ENCODE data around the gene TNFRSF19. TPM values are rescaled to one million over a fixed set of nuclear protein-coding genes. Genes with fewer than 3 reads are reported as not detected.

TNFRSF19 gene
- total RNA-seq, 5 donors from 2014 or later (not counting 1 experiment from before 2014, with no cell fraction given), result 0.19 to 0.35 (median 0.24) TPM; not detected in 1

GRCh38 chr13:23575632-23576031 lies 5.4 kb downstream of the TNFRSF19 start:
- CTCF ChIA-PET, result interaction anchor here in 1 of 2 donors (0.7 kb wide), 1 partner anchor 627 kb away, joined by 3 read pairs; no protein-coding TSS in a partner anchor
- POLR2A ChIA-PET, result interaction anchor here in 1 of 2 donors (0.7 kb wide), 1 partner anchor 375 kb away, joined by 3 read pairs; no protein-coding TSS in a partner anchor
- Mint-ChIP-seq H3K27me3 (peaks cover 46 to 59% of the 10 kb centered on the region in 2 donors), H3K27ac (no peak overlapping the region), H3K36me3 (peaks cover 3% of the 10 kb centered on the region), H3K4me1 (peaks cover 14 to 23% (median 19%) of the 10 kb centered on the region in 3 donors), H3K4me3 (no peak overlapping the region), H3K9me3 (no peaks in the 10 kb centered on the region)
- peaks cover 7 to 18% of the 10 kb centered on the region in 2 experiments for H3K4me1 ChIP-seq (ENCODE audit: control insufficient read depth in 1 of 2, extremely low read depth in 1 of 2, insufficient read depth in 2 of 2, low read length in 2 of 2)
- no peak overlapping the region for H3K4me3 ChIP-seq (ENCODE audit: control insufficient read depth in 1 of 2, extremely low read depth in 1 of 2, low read length in 1 of 2)
- DNase-seq, result no peak
- peaks cover 2% of the 10 kb centered on the region for H3K9me3 ChIP-seq
- H3K27me3 ChIP-seq (replicated peaks in 1 of 2; ENCODE audit: control insufficient read depth in 2 of 2, extremely low read depth in 1 of 2, insufficient read depth in 2 of 2, low read length in 1 of 2), result peaks cover 2 to 22% of the 10 kb centered on the region in 2 experiments
- ATAC-seq (replicated peaks in 1 of 4), result no peak
- H3K36me3 ChIP-seq (ENCODE audit: control insufficient read depth in 2 of 2, extremely low read depth in 1 of 2, insufficient read depth in 1 of 2, low read length in 1 of 2), result no peaks in the 10 kb centered on the region
- no peak overlapping the region for H3K27ac ChIP-seq (ENCODE audit: low read length)
- no CpG with 5 or more reads among the region's 1 CpG for WGBS (ENCODE audit: insufficient coverage)

GRCh38 chr13:23578411-23579071 lies 8.3 kb downstream of the TNFRSF19 start:
- under 1% methylated on average over 36 of the region's 42 CpGs for WGBS (ENCODE audit: insufficient coverage)
- peak in 33 of 35 experiments; percentile 6 to 73 (median 39) for DNase-seq
- H3K4me3 ChIP-seq (ENCODE audit: control insufficient read depth in 1 of 2, extremely low read depth in 1 of 2, low read length in 1 of 2), result peak overlapping the region; percentile 75 to 83
- H3K9me3 ChIP-seq, result peaks cover 2% of the 10 kb centered on the region
- peak overlapping the region; percentile 40 for H3K27ac ChIP-seq (ENCODE audit: low read length)
- ChIA-PET CTCF (interaction anchor here in 1 of 2 donors (0.6 kb wide), 1 partner anchor 1887 kb away, joined by 3 read pairs; no protein-coding TSS in a partner anchor), POLR2A (no interaction called here)
- Mint-ChIP-seq H3K4me1 (peaks cover 14 to 23% (median 16%) of the 10 kb centered on the region in 3 donors), H3K27me3 (peaks cover 32 to 55% of the 10 kb centered on the region in 2 donors), H3K9me3 (no peaks in the 10 kb centered on the region), H3K4me3 (peak overlapping the region; percentile 71 to 78 (median 73)), H3K36me3 (peaks cover 3% of the 10 kb centered on the region), H3K27ac (no peak overlapping the region)
- H3K36me3 ChIP-seq (ENCODE audit: control insufficient read depth in 2 of 2, extremely low read depth in 1 of 2, insufficient read depth in 1 of 2, low read length in 1 of 2), result no peaks in the 10 kb centered on the region
- H3K4me1 ChIP-seq (ENCODE audit: control insufficient read depth in 1 of 2, extremely low read depth in 1 of 2, insufficient read depth in 2 of 2, low read length in 2 of 2), result peaks cover 6 to 18% of the 10 kb centered on the region in 2 experiments
- H3K27me3 ChIP-seq (replicated peaks in 1 of 2; ENCODE audit: control insufficient read depth in 2 of 2, extremely low read depth in 1 of 2, insufficient read depth in 2 of 2, low read length in 1 of 2), result peaks cover 3 to 29% of the 10 kb centered on the region in 2 experiments
- peak; percentile 59 to 69 (median 66) for ATAC-seq (replicated peaks in 1 of 4)

GRCh38 chr13:23579072-23579895 lies 9.1 kb downstream of the TNFRSF19 start:
- Histone ChIP-seq H3K4me1 (ENCODE audit: control insufficient read depth in 1 of 2, extremely low read depth in 1 of 2, insufficient read depth in 2 of 2, low read length in 2 of 2) (peaks cover 6 to 18% of the 10 kb centered on the region in 2 experiments), H3K9me3 (no peaks in the 10 kb centered on the region), H3K27ac (ENCODE audit: low read length) (peak overlapping the region; percentile 40), H3K27me3 (replicated peaks in 1 of 2; ENCODE audit: control insufficient read depth in 2 of 2, extremely low read depth in 1 of 2, insufficient read depth in 2 of 2, low read length in 1 of 2) (peaks cover 3 to 29% of the 10 kb centered on the region in 2 experiments), H3K4me3 (ENCODE audit: control insufficient read depth in 1 of 2, extremely low read depth in 1 of 2, low read length in 1 of 2) (peak overlapping the region; percentile 75 to 83), H3K36me3 (ENCODE audit: control insufficient read depth in 2 of 2, extremely low read depth in 1 of 2, insufficient read depth in 1 of 2, low read length in 1 of 2) (no peaks in the 10 kb centered on the region)
- peaks cover 3% of the 10 kb centered on the region for H3K36me3 Mint-ChIP-seq
- DNase-seq (peak; percentile 70 to 93 (median 86)), ATAC-seq (replicated peaks in 1 of 4) (peak; percentile 94 to 98 (median 94))
- peaks cover 31 to 53% of the 10 kb centered on the region in 2 donors for H3K27me3 Mint-ChIP-seq
- peaks cover 14 to 23% (median 16%) of the 10 kb centered on the region in 3 donors for H3K4me1 Mint-ChIP-seq
- under 1% methylated on average over 82 of the region's 82 CpGs for WGBS (ENCODE audit: insufficient coverage)
- no peak overlapping the region for H3K27ac Mint-ChIP-seq
- CTCF ChIA-PET, result interaction anchor here in 1 of 2 donors (0.6 kb wide), 1 partner anchor 1887 kb away, joined by 3 read pairs; no protein-coding TSS in a partner anchor
- POLR2A ChIA-PET, result no interaction called here
- no peaks in the 10 kb centered on the region for H3K9me3 Mint-ChIP-seq
- peak overlapping the region; percentile 71 to 78 (median 73) for H3K4me3 Mint-ChIP-seq

- ChIA-PET POLR2A (no interaction called here), CTCF (interaction anchor here in 1 of 2 donors (0.6 kb wide), 1 partner anchor 17 kb away, joined by 3 read pairs; no protein-coding TSS in a partner anchor)
- WGBS (ENCODE audit: insufficient coverage), result 7% methylated on average over 16 of the region's 22 CpGs
Observed at GRCh38 chr13:23579896-23580683, 9.9 kb downstream of the TNFRSF19 start.

GRCh38 chr13:23580684-23581060 lies 10.5 kb downstream of the TNFRSF19 start:
- peaks cover 3% of the 10 kb centered on the region for H3K36me3 Mint-ChIP-seq
- H3K36me3 ChIP-seq (ENCODE audit: control insufficient read depth in 2 of 2, extremely low read depth in 1 of 2, insufficient read depth in 1 of 2, low read length in 1 of 2), result no peaks in the 10 kb centered on the region
- H3K9me3 ChIP-seq, result no peaks in the 10 kb centered on the region
- peaks cover 26 to 46% of the 10 kb centered on the region in 2 donors for H3K27me3 Mint-ChIP-seq
- CTCF ChIA-PET, result interaction anchor here in 1 of 2 donors (0.6 kb wide), 1 partner anchor 18 kb away, joined by 3 read pairs; no protein-coding TSS in a partner anchor
- peaks cover 6 to 18% of the 10 kb centered on the region in 2 experiments for H3K4me1 ChIP-seq (ENCODE audit: control insufficient read depth in 1 of 2, extremely low read depth in 1 of 2, insufficient read depth in 2 of 2, low read length in 2 of 2)
- POLR2A ChIA-PET, result no interaction called here
- H3K27me3 ChIP-seq (replicated peaks in 1 of 2; ENCODE audit: control insufficient read depth in 2 of 2, extremely low read depth in 1 of 2, insufficient read depth in 2 of 2, low read length in 1 of 2), result peaks cover 3 to 27% of the 10 kb centered on the region in 2 experiments
- WGBS (ENCODE audit: insufficient coverage), result 100% methylated on average over 1 of the region's 1 CpG
- no peak overlapping the region for H3K27ac ChIP-seq (ENCODE audit: low read length)
- no peak overlapping the region for H3K4me3 ChIP-seq (ENCODE audit: control insufficient read depth in 1 of 2, extremely low read depth in 1 of 2, low read length in 1 of 2)
- DNase-seq (no peak), ATAC-seq (replicated peaks in 1 of 4) (no peak)
- no peak overlapping the region for H3K27ac Mint-ChIP-seq
- peak overlapping the region in 1 of 3 donors; percentile 71 for H3K4me3 Mint-ChIP-seq
- H3K9me3 Mint-ChIP-seq, result no peaks in the 10 kb centered on the region
- peaks cover 14 to 23% (median 16%) of the 10 kb centered on the region in 3 donors for H3K4me1 Mint-ChIP-seq

More at GRCh38 chr13:23579896-23580683, 9.9 kb downstream of the TNFRSF19 start:
- Mint-ChIP-seq H3K27me3 (peaks cover 26 to 46% of the 10 kb centered on the region in 2 donors), H3K27ac (no peak overlapping the region), H3K4me3 (peak overlapping the region; percentile 56 to 78 (median 71)), H3K36me3 (peaks cover 3% of the 10 kb centered on the region), H3K9me3 (no peaks in the 10 kb centered on the region), H3K4me1 (peaks cover 14 to 23% (median 16%) of the 10 kb centered on the region in 3 donors)
- no peaks in the 10 kb centered on the region for H3K9me3 ChIP-seq
- ATAC-seq (replicated peaks in 1 of 4), result no peak
- H3K27me3 ChIP-seq (replicated peaks in 1 of 2; ENCODE audit: control insufficient read depth in 2 of 2, extremely low read depth in 1 of 2, insufficient read depth in 2 of 2, low read length in 1 of 2), result peaks cover 3 to 27% of the 10 kb centered on the region in 2 experiments
- DNase-seq, result peak in 3 of 35 experiments; percentile 1 to 18 (median 11)
- H3K4me1 ChIP-seq (ENCODE audit: control insufficient read depth in 1 of 2, extremely low read depth in 1 of 2, insufficient read depth in 2 of 2, low read length in 2 of 2), result peaks cover 6 to 18% of the 10 kb centered on the region in 2 experiments
- H3K4me3 ChIP-seq (ENCODE audit: control insufficient read depth in 1 of 2, extremely low read depth in 1 of 2, low read length in 1 of 2), result peak overlapping the region; percentile 71 to 75
- H3K27ac ChIP-seq (ENCODE audit: low read length), result no peak overlapping the region
- no peaks in the 10 kb centered on the region for H3K36me3 ChIP-seq (ENCODE audit: control insufficient read depth in 2 of 2, extremely low read depth in 1 of 2, insufficient read depth in 1 of 2, low read length in 1 of 2)
